Neural progenitor cell (in vitro differentiated cells): ENCODE data around the gene KDM2A.
A peak's percentile ranks its signal among the peaks of the same experiment; 100 is the strongest.

ENCODE experiments used
- CTCF ChIP-seq: fragments of 200-600 bp; sonication (generic); IDR thresholded peaks from 2 replicates; pipeline ENCODE4 v1.5.1; 2017; ENCODE audit warnings: antibody characterized with exemption, mild to moderate bottlenecking
- EZH2 ChIP-seq: fragments of 200-600 bp; sonication (generic); IDR thresholded peaks from 2 replicates; pipeline ENCODE4 v1.6.1; 2017; ENCODE audit warnings: antibody characterized with exemption, mild to moderate bottlenecking, moderate library complexity
- EZH2phosphoT487 ChIP-seq: fragments of 200-600 bp; sonication (generic); IDR thresholded peaks from 2 replicates; pipeline ENCODE4 v1.6.1; 2017; ENCODE audit warnings: antibody characterized with exemption

- peak; percentile 20 for TF ChIP-seq CTCF
- no peak for TF ChIP-seq EZH2phosphoT487
- TF ChIP-seq EZH2: no peak
Measured at GRCh38 chr11:67276781-67277230, 157.7 kb downstream of the KDM2A start.
